ENCODE data around the gene PLXDC2.
"Not testable (repeated sequence)": the region's sequence is repeated elsewhere in the genome, so short reads cannot be mapped to it uniquely, and the experiment has no call there.

The PLXDC2 gene

DNA sequence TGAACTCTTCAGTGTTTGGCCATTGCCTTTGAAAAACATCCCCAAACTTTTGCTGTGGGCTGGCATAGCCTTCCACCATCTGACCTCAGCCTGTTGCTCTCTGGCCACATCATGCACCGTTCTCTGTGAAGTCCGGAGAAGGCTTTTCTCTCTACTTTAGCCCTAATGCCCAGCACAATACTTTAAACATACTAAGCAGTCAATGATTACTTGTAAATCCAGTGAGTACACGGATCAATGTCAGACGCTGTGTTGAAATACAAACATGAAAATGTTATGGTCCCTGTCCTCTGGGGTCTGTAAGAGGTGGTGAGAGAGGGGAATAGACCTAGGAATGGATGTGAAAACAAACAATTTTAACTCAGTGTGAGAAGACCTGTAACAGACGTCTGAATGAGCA, 297.9 kb downstream of the PLXDC2 start:
- DNase-seq, result no peak

DNA sequence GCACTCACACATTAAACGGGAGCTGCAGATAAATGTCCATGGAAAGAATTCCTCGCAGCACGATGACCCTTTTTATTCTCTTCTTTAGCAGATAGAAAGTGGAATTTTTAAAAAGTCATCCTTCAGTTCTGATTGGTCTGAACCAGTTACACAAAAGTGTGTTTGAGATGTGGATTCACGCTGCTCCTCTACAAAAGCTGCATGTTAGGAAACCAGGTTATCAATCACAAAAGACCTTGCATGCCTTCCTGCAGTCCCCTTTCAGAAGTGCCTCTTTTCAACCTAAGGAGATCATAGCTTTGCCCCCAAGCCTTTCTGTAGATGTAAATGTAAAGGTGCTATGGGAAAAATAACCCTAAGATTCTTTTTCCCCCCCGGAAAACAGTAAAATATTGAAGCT, 299.7 kb downstream of the PLXDC2 start:
- DNase-seq (no peak), ATAC-seq (no peak)

More for the DNA sequence above, 297.9 kb downstream of the PLXDC2 start:
- no peak for ATAC-seq

DNA sequence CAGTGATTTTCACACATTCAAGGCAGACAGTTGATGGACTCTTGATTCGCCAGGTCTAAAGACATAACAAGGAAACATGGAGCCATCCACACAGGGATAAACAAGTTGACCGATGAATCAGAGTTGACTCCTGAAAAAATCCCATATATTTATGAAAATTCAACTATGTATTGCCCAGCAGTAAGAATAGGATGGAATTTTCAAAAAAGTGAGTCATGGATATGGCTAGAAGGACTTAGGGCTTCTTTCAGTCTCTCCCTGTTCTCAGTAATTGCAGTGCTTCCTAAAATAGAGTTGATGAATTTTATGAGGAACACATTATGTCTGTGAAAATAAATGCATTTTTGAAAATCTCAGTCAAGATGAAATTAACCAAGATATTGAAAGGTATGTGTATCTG, 301.2 kb downstream of the PLXDC2 start:
- no peak for DNase-seq
- no peak for ATAC-seq

DNA sequence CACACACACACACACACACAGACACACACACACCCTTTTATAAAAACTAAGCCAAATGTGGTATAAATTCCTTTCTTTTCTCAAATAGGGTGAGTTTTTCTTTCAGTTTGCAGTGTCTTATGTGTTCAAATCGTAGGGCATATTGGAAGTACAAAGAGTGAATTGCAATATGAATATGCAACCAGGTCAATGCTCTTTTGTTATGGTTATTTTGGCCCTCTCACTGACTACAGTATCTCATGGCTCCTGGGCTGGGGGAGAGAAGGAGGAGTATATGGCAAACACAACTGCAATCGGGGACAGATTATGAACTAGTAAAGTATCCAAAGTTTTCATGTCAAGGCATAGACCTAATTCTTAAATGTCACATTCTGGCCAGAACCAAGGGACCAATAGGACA, 301.9 kb downstream of the PLXDC2 start:
- DNase-seq (no peak), ATAC-seq (no peak)

DNA sequence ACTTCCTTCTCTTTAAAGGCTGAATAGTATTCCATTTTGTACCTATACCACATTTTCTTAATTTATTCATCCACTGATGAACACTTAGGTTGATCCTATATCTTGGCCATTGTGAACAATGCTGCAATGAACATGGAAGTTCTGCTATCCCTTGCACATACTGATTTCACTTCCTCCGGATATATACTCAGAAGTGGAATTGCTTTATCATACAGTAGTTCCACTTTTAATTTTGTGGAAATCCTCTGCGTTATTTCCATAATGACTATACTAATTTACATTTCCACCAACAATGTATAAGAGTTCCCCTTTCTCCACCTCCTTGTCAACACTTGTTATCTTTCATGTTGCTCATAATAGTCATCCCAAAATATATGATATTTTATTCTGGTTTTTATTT, 312.6 kb downstream of the PLXDC2 start:
- DNase-seq (no peak), ATAC-seq (no peak)

DNA sequence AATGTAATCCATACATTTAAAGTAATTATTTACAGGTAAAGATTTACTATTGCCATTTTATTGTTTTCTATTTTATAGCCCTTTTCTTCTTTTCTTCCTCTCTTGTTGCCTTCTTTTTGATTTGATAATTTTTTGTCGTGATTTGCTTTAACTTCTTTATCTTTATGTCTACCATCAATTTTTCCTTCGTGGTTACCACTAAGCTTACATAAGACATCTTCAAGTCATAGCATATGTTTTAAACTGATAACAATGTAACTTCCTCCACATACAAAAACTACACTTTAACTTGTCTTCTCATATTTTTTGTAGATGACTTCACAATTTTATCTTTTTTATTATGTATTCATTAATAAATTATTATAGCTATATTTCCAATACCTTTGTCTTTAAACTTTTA, 316.6 kb downstream of the PLXDC2 start:
- ATAC-seq (no peak), DNase-seq (no peak)

GRCh38 chr10:20133669-20134189, 317.5 kb downstream of the PLXDC2 start:
- no peak for DNase-seq
- ATAC-seq, result no peak

DNA sequence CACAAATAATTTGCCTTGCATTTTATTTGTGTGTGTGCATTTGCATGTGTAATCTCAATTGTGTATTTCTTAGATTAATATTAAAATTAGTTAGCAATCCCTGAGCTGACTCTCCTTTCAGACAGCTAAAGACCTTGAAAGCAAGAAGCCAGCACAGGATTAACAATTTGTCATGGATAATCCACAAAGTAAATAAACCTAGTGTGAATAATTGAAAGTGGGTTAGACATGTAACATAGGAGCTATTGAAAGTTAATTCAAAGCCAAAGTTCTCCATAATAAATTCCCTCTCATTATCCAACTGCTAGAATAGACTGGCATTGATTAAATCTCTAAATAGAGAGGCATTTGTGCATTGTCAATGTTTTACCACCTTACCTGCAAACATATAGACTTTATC, 326.1 kb downstream of the PLXDC2 start:
- ATAC-seq (no peak), DNase-seq (no peak)

GRCh38 chr10:20144268-20144667, 328.0 kb downstream of the PLXDC2 start:
- ATAC-seq (no peak), DNase-seq (no peak)

GRCh38 chr10:20146004-20146403, 329.8 kb downstream of the PLXDC2 start:
- ATAC-seq, result no peak
- DNase-seq, result no peak

- ATAC-seq, result no peak
- no peak for DNase-seq
Observed at GRCh38 chr10:20147684-20148083, 331.5 kb downstream of the PLXDC2 start.

DNA sequence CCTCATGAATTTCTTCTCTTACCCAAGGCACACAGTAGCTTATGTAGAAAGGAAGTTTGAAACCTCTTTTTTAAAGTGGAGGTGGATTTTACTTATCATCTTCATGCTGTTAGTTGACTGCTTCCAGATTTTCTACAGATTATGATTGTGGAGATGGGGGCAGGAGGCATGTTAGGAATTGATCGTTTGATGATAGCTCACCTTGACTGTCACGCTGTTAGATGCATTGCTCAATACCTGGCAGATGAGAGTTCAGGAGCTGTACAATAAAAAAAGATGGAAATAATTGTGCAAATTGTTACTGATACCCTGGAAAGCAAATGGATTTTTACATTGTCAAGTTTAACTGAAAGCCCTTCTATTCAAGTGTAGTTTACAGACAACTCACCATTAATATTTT, 340.3 kb downstream of the PLXDC2 start:
- DNase-seq, result no peak
- no peak for ATAC-seq

DNA sequence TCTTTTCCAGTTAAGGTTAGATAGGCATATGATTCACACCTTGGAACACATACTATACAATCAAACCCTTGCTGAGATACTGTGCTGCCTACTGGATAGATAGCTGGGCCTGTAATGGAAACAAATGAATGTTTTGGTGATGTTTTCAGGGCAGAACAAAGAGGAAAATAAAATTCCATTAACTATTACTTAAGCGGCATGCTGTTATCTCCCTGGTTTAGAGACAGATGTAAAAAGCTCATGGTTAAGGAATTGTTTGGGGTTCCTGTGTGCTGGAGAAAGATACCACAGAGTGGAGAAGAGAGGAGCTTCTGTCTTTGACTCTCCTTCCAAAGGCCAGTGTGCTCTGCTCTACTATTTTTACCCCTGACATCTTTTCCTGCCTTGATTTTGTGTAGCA, 341.1 kb downstream of the PLXDC2 start:
- no peak for DNase-seq

DNA sequence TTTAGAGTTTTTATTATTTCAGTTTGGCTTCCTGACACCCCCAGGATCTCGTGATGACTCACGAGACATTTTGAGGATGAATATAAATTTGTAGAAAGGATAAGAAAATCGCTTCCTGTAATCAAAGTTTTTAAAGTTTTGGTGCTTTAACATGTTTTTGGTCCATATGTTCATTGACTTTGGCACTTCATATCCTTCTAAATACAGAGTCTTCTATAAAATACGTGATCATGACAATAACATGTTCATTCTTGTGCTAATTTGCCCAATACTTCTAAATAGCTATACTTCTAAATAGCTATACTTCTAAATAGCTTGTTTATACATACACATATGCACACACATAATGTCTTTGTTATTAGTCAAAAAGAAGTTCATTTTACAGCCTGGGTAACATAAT, 341.9 kb downstream of the PLXDC2 start:
- ATAC-seq, result no peak
- DNase-seq, result no peak

More for the DNA sequence above, 341.1 kb downstream of the PLXDC2 start:
- ATAC-seq, result no peak

DNA sequence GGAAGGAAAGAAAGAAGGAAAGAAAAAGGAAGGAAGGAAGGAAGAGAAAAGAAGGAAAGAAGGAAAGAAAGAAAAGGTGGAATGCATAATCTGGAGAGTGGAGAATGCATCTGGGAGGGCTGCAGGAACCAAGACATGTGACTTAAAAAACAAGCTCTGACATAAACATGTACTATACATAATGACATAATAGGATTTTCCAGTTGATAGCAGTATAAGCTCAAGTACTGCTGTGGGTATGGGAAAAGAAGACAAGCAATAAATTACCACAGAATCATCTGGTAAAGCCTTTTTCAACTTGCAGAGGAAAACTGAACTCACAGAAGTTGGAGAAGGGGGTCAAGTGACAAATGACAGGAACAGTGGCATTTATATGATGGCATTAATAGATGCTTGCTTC, 345.9 kb downstream of the PLXDC2 start:
- ATAC-seq (no peak), DNase-seq (no peak)

DNA sequence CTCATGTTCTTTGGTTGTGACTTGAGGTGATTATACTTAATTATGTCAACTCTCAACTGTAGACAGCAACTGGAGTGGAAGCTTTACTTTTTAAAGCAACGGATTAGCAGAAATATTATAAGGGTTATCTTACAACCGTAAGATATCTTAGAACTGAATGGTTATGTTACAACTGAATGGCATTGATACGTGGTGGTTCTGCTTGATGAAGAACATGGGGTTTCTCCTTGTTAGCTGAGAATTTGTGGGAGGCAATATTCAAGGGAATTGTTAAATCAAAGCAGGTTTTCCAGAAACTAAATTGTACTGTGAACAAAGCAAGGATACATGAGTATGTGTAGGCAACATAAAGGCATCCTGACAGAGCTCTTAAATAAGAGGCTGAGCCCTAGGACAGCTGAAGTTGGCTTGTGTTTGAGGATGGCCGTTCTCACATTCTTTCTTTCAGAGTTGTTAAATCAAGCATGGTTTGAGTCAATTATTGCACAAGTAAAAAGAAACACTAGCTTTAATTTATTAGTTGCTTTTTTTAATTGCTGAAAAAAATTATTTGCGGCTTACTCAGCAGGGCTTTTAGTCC, 350.0 kb downstream of the PLXDC2 start:
- no peak for ATAC-seq

GRCh38 chr10:20170661-20171060, 354.4 kb downstream of the PLXDC2 start:
- ATAC-seq (no peak), DNase-seq (no peak)

More for the DNA sequence above, 350.0 kb downstream of the PLXDC2 start:
- no peak for DNase-seq

DNA sequence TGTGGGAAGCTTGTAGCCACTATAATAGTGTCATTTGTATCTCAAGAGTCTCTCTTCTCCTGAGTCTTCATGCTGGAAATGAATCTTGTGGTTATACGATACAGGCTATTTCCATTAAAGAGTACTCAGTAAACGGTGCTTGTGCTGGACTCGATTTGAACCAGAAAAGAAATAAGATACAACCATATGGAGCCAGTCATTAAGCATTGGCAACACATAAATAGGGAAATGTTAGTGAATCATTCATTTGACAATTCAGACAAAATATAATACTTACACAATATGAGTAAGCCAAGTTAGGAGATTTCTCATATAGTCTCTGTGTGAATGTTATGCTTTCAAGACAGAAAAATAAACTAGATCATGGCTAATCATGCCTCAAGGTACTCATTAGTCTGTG, 356.8 kb downstream of the PLXDC2 start:
- no peak for ATAC-seq
- no peak for DNase-seq

DNA sequence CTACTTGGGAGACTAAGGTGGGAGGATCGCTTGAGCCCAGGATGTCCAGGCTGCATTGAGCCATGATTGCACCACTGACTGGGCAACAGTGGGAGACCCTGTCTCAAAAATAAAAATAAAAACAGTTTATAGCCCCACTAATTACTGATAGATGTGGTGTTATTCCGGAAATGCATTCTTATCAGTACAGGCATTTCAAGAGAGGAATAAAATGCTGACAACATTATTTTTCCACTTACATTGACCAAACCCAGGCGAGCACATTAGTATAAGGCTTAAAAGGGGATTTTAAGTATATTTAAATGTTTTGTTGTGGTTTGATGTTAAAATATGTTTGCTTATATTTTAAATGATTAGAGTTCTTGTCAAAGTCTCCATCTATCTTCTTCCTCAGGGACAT, 359.5 kb downstream of the PLXDC2 start:
- ATAC-seq, result no peak
- DNase-seq, result no peak

DNA sequence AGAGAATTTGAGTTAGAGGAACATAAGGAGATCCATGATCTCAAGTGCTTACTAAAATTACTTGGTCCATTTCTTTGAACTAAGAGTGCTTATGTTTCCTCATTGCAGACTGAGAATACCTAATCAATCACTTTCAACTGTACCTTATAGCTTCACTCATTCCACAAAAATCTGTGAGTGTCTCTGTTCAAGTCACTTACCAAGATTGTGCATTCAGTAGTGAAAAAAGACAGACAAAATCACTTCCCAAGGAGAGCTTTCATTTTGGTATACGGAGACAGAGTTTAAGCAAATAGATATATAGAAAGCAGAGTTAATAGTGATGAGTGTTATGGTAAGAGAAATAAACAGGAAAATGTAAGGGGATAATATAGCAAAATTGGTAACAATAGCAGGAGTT, 364.5 kb downstream of the PLXDC2 start:
- DNase-seq (no peak), ATAC-seq (no peak)

- no peak for ATAC-seq
- no peak for DNase-seq
Observed at GRCh38 chr10:20181434-20181833, 365.2 kb downstream of the PLXDC2 start.

DNA sequence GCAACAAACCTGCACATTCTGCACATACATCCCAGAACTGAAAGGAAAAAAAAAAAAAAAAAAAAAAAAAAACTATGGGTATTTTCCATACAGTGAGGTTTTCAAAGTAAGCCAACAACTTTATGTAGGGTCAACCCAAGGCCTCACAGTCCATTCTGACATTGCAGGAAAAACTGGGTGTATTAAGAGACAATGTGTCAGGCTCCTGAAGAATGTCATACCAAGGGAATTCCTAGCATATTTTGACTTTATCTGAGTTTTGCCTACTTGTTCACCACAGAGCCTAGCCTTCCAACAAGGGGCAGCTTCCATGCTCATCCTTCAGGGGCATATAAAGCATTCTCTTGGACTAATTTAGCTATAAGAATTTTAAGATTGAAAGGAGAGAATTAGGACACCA, 368.9 kb downstream of the PLXDC2 start:
- ATAC-seq, result no peak

GRCh38 chr10:20191392-20191791, 375.2 kb downstream of the PLXDC2 start:
- DNase-seq, ATAC-seq: not testable (repeated sequence)

More for the DNA sequence above, 368.9 kb downstream of the PLXDC2 start:
- DNase-seq, result no peak

- DNase-seq (no peak), ATAC-seq (no peak)
Observed at GRCh38 chr10:20195076-20195475, 378.8 kb downstream of the PLXDC2 start.

DNA sequence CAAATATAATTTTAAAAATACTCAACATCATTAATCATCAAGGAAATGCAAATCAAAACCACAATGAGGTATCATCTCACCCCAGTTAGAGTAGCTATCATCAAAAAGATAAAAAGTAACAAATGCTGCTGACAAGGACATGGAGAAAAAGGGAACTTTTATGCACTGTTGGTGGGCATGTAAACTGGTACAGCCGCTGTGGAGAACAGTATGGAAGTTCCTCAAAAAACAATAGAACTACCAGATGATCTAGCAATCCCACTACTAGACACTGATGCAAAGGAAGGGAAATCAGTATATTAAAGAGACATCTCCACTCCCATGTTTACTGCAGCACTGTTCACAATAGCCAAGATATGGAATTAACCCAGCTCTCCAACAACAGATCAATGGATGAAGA, 384.5 kb downstream of the PLXDC2 start:
- DNase-seq (no peak), ATAC-seq (no peak)
